ENCODE results near the gene MARCHF2.

DNA sequence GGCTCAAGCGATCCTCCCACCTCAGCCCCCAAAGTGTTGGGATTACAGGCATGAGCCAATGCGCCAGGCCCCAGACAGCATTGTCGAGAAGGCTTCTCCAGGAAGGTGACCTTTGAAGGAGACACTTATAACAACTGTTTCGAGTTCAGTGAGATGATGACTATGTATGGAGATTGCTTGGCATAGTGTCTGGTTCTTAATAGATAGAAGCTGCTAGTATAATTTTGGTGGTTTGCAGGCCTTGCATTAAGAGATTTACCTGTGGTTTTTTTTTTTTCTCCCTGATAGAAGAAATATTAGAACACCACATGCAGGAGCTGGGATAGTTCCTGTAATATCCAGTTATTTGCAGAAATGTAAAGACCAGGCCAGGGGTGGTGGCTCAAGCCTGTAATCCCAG, 3.7 kb downstream of the MARCHF2 start:
- TF ChIP-seq, protein P1, sequence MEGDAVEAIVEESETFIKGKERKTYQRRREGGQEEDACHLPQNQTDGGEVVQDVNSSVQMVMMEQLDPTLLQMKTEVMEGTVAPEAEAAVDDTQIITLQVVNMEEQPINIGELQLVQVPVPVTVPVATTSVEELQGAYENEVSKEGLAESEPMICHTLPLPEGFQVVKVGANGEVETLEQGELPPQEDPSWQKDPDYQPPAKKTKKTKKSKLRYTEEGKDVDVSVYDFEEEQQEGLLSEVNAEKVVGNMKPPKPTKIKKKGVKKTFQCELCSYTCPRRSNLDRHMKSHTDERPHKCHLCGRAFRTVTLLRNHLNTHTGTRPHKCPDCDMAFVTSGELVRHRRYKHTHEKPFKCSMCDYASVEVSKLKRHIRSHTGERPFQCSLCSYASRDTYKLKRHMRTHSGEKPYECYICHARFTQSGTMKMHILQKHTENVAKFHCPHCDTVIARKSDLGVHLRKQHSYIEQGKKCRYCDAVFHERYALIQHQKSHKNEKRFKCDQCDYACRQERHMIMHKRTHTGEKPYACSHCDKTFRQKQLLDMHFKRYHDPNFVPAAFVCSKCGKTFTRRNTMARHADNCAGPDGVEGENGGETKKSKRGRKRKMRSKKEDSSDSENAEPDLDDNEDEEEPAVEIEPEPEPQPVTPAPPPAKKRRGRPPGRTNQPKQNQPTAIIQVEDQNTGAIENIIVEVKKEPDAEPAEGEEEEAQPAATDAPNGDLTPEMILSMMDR (IDR thresholded peaks at IDR 0.05; ENCODE audit: low read depth, low read length): no peak
- no peak for TF ChIP-seq EZH2phosphoT487 (IDR thresholded peaks at IDR 0.05; ENCODE audit: low read depth)

Measured in OCI-LY3 (cell line).